ENCODE results near the gene HBQ1.
"Not testable (repeated sequence)": the region's sequence is repeated elsewhere in the genome, so short reads cannot be mapped to it uniquely, and the experiment has no call there.

HBQ1 gene

DNA sequence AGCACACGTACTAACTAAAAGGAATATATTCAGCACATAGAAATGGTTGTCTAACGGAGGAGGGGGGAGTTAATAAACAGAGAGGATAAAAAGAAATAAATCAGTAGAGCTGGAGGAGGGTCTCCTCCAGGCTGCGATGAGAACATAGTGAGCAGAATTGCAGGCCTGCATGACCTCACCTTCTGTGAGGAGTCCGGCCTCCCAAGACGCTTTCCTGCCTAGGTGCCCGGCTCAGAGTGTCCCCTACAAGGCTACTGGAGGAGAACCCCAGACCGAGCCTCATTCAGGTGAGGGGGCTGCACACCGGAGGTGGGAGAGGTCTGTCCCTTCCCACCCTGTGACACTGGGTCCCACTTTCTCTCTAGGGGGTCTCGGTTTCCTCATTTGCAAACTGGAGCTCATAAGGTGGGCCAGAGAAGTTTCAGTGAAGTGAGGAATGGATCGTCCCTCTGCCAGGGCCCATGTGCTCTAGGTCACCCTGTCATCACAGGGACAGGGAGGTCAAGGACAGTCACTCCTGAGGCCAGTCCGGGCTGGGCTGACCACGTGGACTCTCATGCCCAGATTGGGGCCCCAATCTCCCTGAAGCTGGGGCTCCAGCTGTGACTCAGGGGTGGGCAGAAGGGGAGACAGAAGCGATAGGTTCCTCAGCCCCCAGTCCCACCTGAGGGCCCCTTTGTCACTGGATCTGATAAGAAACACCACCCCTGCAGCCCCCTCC, 17.8 kb upstream of the HBQ1 start:
- no peak for DNase-seq

DNA sequence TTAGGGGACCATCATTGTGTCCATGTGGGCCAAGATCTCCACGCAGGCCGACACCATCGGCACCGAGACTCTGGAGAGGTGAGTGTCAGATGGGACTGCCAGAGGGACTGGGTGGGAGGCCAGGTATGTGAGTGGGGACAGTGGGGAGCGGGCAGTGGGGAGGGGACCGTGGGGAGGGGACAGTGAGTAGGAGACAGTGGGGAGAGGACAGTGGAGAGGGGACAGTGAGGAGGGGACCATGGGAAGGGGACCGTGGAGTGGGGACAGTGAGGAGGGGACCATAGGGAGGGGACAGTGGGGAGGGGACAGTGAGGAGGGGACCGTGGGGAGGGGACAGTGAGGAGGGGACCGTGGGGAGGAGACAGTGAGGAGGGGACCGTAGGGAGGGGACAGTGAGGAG, 17.1 kb upstream of the HBQ1 start:
- not testable (repeated sequence) for DNase-seq

DNA sequence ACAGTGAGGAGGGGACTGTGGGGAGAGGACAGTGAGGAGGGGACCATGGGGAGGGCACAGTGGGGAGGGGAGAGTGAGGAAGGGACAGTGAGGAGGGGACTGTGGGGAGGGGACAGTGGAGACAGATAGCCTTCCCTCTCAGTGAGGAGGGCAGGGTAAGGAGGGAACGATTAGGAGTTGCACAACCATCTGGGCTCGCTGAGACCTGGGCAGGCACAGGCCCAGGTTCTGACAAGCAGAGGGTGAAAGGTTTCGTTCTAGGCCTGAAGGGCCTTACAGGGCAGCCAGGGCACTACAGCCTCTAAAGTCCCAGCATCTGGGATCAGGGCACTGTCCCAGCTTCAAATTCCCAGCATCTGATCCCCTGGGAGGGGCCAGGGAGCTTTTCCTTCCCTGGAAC, 16.6 kb upstream of the HBQ1 start:
- not testable (repeated sequence) for DNase-seq

DNA sequence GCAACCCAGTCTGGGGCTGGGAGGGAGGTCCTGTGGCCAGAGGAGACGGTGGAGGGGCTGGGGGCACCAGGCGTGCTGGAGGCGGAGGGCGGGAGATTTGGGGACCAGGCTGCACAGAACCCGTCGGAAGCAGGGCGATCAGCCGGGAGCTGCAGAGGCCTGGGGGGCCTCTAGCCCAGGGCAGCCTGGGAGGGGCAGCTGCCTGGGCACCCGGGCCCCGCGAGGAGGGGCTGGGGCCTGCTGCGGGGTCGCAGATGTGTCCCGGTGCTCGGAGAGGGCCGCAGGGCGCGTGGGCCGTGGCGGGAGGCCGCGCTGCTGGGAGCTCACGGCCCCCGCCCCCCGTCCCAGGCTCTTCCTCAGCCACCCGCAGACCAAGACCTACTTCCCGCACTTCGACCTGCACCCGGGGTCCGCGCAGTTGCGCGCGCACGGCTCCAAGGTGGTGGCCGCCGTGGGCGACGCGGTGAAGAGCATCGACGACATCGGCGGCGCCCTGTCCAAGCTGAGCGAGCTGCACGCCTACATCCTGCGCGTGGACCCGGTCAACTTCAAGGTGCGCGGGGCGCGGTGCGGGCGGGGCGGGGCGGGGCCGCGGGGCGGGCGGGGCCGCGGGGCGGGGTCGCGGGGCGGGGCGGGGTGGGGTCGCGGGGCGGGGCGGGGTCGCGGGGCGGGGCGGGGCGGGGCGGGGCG, 16.0 kb upstream of the HBQ1 start:
- not testable (repeated sequence) for DNase-seq

DNA sequence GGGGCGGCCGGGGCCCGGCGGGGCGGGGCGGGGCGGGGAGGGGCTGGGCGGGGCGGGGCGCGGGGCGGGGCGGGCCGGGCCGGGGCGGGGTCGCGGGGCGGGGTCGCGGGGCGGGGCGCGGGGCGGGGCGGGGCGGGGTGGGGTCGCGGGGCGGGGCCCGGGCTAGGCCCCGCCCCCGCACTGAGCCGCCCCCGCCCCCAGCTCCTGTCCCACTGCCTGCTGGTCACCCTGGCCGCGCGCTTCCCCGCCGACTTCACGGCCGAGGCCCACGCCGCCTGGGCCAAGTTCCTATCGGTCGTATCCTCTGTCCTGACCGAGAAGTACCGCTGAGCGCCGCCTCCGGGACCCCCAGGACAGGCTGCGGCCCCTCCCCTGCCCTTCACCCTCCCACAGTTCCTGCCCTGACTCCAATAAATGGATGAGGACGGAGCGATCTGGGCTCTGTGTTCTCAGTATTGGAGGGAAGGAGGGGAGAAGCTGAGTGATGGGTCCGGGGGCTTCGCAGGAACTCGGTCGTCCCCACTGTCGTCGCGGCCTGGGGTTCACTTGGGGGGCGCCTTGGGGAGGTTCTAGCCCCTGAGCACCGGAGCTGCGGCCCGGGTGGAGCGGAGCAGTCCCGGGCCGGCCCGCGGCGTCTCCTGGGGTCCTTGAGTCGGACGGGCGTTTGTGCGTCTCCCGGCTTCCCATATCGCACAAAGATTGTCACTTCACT, 15.3 kb upstream of the HBQ1 start:
- no peak for DNase-seq

DNA sequence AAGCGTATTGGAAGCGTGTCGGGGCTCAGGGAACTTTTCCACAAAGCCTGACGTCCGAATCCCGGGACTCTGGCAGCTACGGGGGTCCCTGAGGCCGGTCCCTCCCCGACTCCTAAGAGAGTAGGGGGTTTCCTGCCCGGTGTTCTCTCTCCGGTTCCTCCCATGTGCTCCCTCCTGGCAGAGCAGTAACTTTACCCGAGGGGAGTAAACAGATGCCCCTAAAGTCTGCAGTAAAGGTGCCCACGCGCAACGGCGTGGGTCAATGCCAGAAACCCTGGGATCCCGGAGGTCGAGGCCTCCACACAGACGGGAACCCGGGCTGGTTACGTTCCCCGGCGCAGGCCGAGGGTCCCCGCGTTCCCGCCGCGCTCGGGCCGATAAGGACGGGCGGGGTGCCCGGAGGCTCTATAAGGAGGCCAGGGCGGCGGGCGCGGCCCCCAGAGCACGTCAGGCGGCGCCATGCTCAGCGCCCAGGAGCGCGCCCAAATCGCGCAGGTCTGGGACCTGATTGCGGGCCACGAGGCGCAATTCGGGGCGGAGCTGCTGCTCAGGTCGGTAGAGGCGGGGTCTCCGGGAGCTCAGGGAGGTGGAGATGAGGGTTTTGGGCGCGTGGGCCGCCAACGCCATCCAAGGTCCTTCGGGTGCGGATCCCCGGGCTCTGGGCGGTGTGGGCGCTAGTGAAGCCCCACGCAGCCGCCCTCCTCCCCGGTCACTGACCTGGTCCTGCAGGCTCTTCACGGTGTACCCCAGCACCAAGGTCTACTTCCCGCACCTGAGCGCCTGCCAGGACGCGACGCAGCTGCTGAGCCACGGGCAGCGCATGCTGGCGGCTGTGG, 14.5 kb upstream of the HBQ1 start, which contains the start of gene HBM:
Gene HBM (plus strand): TSS at position 440 of the 836 bp plus-strand sequence. CDS start 20 bp downstream, at position 460.
- DNase-seq: no peak

DNA sequence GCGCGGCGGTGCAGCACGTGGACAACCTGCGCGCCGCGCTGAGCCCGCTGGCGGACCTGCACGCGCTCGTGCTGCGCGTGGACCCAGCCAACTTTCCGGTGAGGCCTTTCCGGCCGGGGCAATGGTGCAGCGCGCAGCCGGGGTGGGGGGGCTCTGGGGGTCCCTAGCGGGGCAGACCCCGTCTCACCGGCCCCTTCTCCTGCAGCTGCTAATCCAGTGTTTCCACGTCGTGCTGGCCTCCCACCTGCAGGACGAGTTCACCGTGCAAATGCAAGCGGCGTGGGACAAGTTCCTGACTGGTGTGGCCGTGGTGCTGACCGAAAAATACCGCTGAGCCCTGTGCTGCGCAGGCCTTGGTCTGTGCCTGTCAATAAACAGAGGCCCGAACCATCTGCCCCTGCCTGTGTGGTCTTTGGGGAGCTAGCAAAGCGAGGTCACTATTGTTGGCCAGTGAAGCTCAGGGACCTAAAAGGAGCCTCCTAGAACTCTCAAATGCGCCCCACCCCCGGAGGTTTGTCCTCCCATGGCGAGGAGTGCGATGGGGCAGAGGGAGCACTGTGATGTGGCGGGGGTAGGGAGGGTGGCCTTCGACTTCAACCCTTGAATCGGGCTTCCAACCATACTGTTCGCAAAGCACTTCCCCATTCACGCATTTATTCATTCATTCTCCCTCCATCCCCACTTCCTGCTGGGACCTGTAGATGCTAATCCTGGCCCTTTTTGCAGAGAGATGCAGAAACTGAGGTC, 13.7 kb upstream of the HBQ1 start:
- DNase-seq: no peak

DNA sequence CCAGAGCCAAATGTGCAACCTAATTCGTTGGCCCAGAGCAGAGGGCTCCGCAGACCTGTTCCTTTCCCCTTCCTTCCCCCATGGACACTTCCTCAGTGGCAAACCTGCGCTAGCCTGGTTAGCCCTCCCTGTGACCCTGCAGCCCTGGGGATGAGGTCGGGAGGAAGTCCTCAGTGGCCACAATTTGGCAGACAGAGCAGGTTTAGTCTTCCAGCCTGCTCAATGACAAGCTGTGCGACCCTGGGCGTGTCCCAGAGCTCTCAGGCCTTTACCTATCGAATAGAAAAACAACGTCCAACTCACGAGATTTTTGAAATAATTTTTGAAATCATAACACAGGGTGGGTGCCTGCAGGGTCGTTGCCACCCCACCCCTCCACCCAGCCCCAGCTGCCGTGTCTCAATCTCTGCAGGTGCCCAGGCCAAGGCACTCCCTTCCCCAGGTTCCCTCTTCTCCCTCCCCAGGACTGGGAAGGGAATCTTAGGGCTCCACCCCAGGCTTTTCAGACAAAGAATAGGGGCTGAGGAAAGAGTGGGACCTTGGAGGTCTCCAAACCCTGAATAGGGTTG, 13.1 kb upstream of the HBQ1 start:
- DNase-seq: no peak

DNA sequence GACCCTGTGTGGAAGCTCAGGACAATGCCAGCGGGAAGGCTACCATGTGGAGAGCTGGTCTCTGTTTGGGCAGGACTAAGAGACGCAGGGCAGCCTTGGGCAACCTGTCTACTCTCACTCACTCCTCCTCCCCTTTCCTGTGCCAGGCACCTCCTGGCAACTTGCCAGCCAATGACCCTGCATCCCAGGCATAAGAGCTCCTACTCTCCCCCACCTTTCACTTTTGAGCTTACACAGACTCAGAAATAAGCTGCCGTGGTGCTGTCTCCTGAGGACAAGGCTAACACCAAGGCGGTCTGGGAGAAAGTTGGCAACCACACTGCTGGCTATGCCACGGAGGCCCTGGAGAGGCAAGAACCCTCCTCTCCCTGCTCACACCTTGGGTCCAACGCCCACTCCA, 11.8 kb upstream of the HBQ1 start:
- no peak for DNase-seq

DNA sequence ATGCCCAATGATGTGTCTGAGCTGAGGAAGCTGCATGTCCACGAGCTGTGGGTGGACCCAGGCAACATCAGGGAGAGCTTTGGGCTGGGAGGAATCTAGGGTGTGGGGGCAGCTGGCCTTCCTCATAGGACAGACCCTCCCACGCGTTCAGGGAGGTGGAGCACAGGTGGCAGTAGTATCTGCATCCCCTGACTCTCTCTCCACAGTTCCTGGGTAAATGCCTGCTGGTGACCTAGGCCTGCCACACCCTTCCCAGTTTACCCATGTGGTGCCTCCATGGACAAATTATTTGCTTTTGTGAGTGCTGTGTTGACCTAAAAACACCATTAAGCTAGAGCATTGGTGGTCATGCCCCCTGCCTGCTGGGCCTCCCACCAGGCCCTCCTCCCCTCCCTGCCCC, 11.2 kb upstream of the HBQ1 start:
- DNase-seq: no peak

DNA sequence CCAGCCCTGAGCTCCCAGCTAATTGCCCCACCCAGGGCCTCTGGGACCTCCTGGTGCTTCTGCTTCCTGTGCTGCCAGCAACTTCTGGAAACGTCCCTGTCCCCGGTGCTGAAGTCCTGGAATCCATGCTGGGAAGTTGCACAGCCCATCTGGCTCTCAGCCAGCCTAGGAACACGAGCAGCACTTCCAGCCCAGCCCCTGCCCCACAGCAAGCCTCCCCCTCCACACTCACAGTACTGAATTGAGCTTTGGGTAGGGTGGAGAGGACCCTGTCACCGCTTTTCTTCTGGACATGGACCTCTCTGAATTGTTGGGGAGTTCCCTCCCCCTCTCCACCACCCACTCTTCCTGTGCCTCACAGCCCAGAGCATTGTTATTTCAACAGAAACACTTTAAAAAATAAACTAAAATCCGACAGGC, 10.2 kb upstream of the HBQ1 start:
- DNase-seq: not testable (repeated sequence)

DNA sequence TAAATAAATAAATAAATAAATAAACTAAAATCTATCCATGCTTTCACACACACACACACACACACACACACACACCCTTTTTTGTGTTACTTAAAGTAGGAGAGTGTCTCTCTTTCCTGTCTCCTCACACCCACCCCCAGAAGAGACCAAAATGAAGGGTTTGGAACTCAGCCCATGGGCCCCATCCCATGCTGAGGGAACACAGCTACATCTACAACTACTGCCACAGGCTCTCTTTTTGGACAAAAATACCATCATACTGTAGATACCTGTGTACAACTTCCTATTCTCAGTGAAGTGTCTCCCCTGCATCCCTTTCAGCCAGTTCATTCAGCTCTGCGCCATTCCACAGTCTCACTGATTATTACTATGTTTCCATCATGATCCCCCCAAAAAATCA, 9.5 kb upstream of the HBQ1 start:
- DNase-seq: no peak

DNA sequence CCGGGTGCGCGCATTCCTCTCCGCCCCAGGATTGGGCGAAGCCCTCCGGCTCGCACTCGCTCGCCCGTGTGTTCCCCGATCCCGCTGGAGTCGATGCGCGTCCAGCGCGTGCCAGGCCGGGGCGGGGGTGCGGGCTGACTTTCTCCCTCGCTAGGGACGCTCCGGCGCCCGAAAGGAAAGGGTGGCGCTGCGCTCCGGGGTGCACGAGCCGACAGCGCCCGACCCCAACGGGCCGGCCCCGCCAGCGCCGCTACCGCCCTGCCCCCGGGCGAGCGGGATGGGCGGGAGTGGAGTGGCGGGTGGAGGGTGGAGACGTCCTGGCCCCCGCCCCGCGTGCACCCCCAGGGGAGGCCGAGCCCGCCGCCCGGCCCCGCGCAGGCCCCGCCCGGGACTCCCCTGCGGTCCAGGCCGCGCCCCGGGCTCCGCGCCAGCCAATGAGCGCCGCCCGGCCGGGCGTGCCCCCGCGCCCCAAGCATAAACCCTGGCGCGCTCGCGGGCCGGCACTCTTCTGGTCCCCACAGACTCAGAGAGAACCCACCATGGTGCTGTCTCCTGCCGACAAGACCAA, 7.8 kb upstream of the HBQ1 start, which contains the start of gene HBA2:
Gene HBA2 (plus strand): TSS at position 503 of the 568 bp plus-strand sequence. CDS start 37 bp downstream, at position 540.
- DNase-seq: not testable (repeated sequence)

DNA sequence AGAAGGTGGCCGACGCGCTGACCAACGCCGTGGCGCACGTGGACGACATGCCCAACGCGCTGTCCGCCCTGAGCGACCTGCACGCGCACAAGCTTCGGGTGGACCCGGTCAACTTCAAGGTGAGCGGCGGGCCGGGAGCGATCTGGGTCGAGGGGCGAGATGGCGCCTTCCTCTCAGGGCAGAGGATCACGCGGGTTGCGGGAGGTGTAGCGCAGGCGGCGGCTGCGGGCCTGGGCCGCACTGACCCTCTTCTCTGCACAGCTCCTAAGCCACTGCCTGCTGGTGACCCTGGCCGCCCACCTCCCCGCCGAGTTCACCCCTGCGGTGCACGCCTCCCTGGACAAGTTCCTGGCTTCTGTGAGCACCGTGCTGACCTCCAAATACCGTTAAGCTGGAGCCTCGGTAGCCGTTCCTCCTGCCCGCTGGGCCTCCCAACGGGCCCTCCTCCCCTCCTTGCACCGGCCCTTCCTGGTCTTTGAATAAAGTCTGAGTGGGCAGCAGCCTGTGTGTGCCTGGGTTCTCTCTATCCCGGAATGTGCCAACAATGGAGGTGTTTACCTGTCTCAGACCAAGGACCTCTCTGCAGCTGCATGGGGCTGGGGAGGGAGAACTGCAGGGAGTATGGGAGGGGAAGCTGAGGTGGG, 6.9 kb upstream of the HBQ1 start:
- not testable (repeated sequence) for DNase-seq

DNA sequence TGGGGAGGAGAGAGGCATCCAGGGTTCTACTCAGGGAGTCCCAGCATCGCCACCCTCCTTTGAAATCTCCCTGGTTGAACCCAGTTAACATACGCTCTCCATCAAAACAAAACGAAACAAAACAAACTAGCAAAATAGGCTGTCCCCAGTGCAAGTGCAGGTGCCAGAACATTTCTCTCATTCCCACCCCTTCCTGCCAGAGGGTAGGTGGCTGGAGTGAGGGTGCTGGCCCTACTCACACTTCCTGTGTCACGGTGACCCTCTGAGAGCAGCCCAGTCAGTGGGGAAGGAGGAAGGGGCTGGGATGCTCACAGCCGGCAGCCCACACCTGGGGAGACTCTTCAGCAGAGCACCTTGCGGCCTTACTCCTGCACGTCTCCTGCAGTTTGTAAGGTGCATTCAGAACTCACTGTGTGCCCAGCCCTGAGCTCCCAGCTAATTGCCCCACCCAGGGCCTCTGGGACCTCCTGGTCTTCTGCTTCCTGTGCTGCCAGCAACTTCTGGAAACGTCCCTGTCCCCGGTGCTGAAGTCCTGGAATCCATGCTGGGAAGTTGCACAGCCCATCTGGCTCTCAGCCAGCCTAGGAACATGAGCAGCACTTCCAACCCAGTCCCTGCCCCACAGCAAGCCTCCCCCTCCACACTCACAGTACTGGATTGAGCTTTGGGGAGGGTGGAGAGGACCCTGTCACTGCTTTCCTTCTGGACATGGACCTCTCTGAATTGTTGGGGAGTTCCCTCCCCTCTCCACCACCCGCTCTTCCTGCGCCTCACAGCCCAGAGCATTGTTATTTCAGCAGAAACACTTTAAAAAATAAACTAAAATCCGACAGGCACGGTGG, 6.1 kb upstream of the HBQ1 start:
- DNase-seq: not testable (repeated sequence)

DNA sequence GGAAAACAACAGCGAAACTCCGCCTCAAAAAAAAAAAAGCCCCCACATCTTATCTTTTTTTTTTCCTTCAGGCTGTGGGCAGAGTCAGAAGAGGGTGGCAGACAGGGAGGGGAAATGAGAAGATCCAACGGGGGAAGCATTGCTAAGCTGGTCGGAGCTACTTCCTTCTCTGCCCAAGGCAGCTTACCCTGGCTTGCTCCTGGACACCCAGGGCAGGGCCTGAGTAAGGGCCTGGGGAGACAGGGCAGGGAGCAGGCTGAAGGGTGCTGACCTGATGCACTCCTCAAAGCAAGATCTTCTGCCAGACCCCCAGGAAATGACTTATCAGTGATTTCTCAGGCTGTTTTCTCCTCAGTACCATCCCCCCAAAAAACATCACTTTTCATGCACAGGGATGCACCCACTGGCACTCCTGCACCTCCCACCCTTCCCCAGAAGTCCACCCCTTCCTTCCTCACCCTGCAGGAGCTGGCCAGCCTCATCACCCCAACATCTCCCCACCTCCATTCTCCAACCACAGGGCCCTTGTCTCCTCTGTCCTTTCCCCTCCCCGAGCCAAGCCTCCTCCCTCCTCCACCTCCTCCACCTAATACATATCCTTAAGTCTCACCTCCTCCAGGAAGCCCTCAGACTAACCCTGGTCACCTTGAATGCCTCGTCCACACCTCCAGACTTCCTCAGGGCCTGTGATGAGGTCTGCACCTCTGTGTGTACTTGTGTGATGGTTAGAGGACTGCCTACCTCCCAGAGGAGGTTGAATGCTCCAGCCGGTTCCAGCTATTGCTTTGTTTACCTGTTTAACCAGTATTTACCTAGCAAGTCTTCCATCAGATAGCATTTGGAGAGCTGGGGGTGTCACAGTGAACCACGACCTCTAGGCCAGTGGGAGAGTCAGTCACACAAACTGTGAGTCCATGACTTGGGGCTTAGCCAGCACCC, 5.0 kb upstream of the HBQ1 start:
- no peak for DNase-seq

DNA sequence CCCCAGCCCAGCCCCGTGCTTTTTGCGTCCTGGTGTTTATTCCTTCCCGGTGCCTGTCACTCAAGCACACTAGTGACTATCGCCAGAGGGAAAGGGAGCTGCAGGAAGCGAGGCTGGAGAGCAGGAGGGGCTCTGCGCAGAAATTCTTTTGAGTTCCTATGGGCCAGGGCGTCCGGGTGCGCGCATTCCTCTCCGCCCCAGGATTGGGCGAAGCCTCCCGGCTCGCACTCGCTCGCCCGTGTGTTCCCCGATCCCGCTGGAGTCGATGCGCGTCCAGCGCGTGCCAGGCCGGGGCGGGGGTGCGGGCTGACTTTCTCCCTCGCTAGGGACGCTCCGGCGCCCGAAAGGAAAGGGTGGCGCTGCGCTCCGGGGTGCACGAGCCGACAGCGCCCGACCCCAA, 4.3 kb upstream of the HBQ1 start:
- DNase-seq: not testable (repeated sequence)

All from EL (cell line).